Posterior vena cava (tissue), 2 donors: ENCODE results near the gene CSN3. TPM values are rescaled to one million over a fixed set of nuclear protein-coding genes. Genes with fewer than 3 reads are reported as not detected.
"Not testable (repeated sequence)": the region's sequence is repeated elsewhere in the genome, so short reads cannot be mapped to it uniquely, and the experiment has no call there.

Experiments used
- DNase-seq: peaks from one replicate; pipeline ENCODE4 v3.0.0-alpha.2; 2020; ENCODE audit warnings: low spot score
- intact Hi-C, 2 donors: fragments of 100-400 bp; cut with DNase I; formaldehyde crosslinking; loops; one replicate each; pipeline versions ENCODE4 v1.14.1 to v1.14.2; 2022 to 2023
- long read RNA-seq, 2 donors: library from polyadenylated mRNA; unstranded; transcript quantifications; one replicate each; pipeline ENCODE4 v2.0.0, GENCODE V29; 2020 to 2021
- total RNA-seq, 2 donors: library from RNA; stranded (reverse); fragmentation: NEBNext Ultra II Directional; extraction: Animal tissue kit (Norgen Biotek cat#: 25700); gene quantifications; one replicate each; pipeline ENCODE4 v1.2.1, GENCODE V29; 2021
- donor health status: DM: yes; HTN: yes; CAD: no.
- donor health status: DM: yes; HTN: yes; CAD: no.

The CSN3 gene
- not detected for total RNA-seq
- long read RNA-seq, donor 1 = 0 reads
- long read RNA-seq, donor 2 = 0 reads

- not testable (repeated sequence) for DNase-seq
- intact Hi-C loops = loop anchor here in 1 of 2 donors (1.0 to 10.0 kb wide), 2 partner anchors 15 to 1173 kb away; no protein-coding TSS in a partner anchor
Measured at GRCh38 chr4:70242297-70242696, at the start of gene CSN3. CSN3 (plus strand) TSS chr4:70242597; CDS start chr4:70244820, 2,223 bp downstream.

DNA sequence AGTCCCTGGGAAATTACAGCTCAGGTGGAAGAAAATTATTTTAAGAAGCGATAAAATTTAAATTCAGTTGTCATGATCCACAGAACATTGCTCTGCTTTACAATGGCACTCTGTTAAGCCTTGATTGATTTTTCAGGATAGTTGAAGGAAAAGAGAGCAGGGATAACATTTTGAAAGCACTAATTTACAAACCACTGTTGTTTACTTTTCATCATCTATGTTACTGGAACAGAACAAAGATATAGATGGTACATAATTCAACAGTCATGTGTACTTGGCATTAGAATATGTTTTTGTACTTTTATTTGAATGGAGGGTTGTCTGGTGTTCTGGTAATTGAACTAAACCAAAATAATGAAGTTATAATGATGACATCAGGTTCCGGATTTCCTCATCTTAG, 49.5 kb upstream of the CSN3 start:
- intact Hi-C loops = no loop called here
- no peak for DNase-seq

DNA sequence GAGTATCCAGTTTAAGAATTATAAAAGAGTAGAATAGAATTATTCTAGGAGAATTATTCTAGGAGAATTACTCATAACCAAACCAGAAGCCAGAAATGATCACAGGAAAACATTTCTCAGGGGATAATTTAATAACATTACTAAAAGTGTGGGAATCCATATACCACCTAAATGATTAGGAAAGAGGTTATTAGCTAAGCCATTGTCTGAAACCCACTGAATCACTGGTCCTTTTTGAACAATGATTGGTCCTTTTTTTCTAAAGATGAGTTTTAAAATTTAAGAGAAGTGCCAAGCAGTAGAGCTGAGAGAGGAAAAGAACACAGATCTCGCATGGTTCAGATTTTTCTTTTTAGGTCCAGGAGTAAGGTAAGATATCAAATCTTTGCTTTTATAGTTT, 47.0 kb upstream of the CSN3 start, which contains the start of gene ODAM:
ODAM (plus strand) TSS at position 301 of the 400 bp plus-strand sequence. CDS start 819 bp downstream, outside the sequence.
- intact Hi-C loops = no loop called here
- DNase-seq = no peak

- intact Hi-C loops = no loop called here
- DNase-seq = no peak
Measured at GRCh38 chr4:70196857-70197256, 45.5 kb upstream of the CSN3 start.

DNA sequence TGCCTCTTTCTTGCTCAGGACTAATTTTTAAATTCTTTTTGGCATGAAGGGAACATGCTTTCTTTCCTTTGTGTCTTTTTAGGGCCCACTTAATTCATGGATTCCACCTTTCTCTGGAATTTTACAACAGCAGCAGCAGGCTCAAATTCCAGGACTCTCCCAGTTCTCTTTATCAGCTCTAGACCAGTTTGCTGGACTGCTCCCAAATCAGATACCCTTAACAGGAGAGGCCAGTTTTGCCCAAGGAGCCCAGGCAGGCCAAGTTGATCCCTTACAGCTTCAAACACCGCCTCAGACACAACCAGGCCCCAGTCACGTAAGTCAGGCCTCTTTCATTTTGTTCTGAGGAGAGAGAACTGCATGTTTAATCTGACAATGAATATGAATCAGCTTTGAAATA, 44.6 kb upstream of the CSN3 start:
- intact Hi-C loops = no loop called here
- no peak for DNase-seq

GRCh38 chr4:70203601-70204000, 38.8 kb upstream of the CSN3 start:
- intact Hi-C loops = no loop called here
- no peak for DNase-seq

GRCh38 chr4:70212752-70213151, 29.6 kb upstream of the CSN3 start:
- intact Hi-C loops, DNase-seq: not testable (repeated sequence)

GRCh38 chr4:70216109-70216508, 26.3 kb upstream of the CSN3 start:
- DNase-seq, intact Hi-C loops: not testable (repeated sequence)

DNA sequence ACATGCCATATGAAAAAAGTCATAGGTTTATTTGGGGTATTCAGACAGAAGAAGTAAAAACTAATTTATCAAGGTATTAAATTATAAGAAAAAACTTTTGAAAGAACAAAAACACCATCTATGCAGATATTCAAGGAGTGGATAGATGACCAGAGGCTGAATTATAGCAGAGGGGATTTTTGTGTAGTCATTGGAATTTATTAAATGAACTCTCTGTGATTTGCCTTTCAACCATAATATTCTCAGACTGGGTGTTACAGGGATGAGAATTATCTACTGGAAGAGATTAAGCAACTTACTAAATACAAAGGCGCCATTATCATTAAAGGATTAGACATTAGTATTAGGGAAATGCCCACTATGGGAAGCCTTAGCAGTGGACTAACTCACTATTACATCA, 25.8 kb upstream of the CSN3 start:
- DNase-seq, intact Hi-C loops: not testable (repeated sequence)

GRCh38 chr4:70221389-70221788, 21.0 kb upstream of the CSN3 start:
- intact Hi-C loops, DNase-seq: not testable (repeated sequence)

DNA sequence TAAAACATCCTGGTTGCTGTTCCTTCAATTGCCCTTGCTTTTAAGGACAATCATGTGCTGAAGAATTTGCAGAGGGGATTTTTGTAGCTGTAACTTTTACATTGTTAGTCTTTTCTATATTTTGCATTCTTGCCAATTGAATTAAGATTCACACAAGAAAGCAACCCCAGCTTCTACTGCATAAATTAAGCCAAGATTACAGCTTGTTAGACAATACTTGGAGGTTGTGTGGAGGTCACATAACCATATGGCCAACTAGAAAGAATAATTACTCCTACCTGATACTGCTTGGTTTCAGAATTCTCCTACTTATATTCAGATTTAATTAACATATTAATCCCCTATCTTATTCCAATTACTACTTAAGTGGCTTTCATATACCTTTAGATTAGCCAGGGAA, 20.6 kb upstream of the CSN3 start:
- intact Hi-C loops = not testable (repeated sequence)

GRCh38 chr4:70225824-70226223, 16.6 kb upstream of the CSN3 start, which contains the start of gene FDCSP:
FDCSP (plus strand) TSS chr4:70226124; CDS start chr4:70231195, 5,071 bp downstream.
- no peak for DNase-seq
- intact Hi-C loops = no loop called here

More for the DNA sequence above, 20.6 kb upstream of the CSN3 start:
- DNase-seq = not testable (repeated sequence)

DNA sequence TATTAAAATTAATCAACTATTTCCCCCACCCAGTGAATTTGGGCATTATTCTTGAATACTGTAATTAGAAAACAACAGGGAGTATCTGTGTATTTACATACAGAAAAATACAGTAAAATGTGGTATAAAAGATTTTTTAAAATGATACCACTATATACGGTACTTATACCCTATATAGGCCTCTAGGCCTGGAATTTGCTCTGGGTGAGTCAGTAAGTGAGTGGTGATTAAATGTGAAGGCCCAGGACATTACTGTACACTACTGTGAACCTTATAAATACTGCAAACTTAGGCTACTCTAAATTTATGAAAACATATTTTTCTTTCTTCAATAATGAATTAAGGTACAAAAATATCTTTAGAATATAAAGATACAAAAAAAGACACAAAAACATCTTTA, 6.3 kb upstream of the CSN3 start:
- intact Hi-C loops = no loop called here
- no peak for DNase-seq

DNA sequence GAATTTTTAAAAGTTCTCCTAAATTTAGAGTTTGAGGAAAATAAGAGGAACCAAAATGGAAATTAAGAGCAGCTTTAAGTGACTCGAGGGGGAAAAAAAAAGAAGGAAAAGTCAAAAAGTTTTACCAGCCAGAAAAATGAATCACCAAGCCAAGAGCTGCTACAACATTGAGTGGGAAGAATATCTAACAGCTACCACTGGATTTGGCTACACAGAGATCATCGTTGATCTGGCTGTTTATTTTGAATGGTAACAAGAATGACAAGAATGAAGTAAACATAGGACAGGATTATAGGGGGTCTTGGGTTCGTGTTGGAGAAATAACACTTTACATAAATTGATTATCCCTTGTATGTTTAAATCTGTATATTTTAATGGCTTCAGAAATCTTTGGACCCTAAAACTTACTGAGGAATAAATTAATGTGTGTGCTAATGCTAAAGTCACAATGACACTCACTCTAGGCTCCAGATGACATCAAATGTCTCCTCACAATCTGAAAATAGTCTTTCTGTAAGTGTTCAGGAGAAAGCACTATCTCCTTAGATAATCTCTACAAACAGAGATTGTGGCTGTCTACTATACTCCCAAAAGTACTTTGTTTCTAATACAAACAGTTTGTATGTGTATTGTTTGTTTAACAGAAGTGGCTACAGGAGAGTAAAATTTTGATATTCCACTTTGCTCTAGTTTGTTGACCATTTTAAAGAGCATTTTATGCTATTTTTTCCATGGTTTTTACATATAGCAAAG, 3.1 kb upstream of the CSN3 start:
- no peak for DNase-seq
- intact Hi-C loops = no loop called here

DNA sequence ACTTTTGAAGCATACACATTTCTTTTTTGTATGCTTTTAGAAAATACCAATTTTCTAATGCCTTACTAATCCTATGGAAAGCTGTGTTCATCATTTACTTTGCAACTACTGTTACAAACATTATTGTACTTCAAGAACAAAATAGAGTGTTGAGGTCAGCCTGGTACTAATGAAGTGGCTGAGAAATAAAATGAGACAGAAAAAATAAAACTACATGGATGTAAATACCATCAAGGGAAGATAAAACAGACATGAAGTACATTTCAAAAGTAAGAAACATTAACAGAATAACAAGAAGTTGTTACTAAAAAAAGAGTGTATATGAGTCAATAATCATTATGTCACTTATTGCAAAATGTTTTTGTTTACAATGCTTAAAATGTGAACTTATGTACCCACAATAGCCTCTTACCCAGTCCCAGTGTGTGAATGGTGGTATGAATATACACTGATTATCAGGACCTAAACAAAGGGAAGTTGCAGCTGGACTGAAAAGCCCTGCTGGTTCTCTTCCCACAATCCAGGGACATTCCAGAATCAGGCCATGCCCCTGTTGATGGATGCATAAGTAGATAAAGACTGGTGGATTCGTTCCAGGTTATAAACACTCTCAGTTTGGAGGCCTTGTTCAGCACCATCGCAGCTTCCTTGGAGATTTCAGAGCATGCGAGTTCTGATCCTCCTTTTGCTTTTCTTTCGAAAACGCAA, 2.4 kb upstream of the CSN3 start:
- no peak for DNase-seq
- intact Hi-C loops = loop anchor here in 1 of 2 donors (10.0 kb wide), 1 partner anchor 1175 kb away; no protein-coding TSS in a partner anchor

GRCh38 chr4:70243091-70243490, 694 bp downstream of the CSN3 start:
- intact Hi-C loops = loop anchor here in 1 of 2 donors (10.0 kb wide), 1 partner anchor 1172 kb away; no protein-coding TSS in a partner anchor
- no peak for DNase-seq

DNA sequence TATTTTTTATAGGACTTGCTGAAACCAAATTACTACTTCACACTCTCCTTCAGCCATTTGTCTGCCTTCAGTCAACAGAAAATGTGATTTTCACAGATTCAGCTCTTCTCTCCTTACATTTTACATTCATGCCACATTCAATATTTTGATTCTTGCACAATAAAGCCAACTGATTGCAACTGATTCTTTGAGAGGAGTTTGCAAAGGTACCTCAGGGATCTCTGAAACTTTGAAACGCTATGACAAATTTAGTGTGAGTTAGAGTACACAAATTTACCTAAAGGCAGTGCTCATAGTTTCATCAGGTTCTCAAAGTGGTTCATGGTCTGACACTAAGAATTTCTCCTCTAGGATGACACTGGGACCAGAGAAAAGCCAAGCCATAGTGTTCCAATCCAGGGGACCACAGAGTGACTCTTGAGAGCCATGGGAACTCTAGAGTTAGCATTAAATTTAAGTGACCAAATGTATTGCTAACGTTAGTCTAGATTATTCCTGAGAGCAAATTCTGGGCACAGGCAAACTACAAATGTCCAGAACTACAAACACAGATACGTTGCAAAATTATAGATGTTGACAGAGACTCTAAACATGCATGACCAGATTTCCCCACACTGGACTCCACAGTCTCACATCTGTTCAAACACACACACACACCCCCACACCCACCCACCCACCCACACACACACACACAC, 9.0 kb downstream of the CSN3 start:
- intact Hi-C loops = no loop called here

GRCh38 chr4:70251945-70252277, 9.5 kb downstream of the CSN3 start:
- no peak for DNase-seq
- intact Hi-C loops = no loop called here

More for the DNA sequence above, 9.0 kb downstream of the CSN3 start:
- DNase-seq = no peak

DNA sequence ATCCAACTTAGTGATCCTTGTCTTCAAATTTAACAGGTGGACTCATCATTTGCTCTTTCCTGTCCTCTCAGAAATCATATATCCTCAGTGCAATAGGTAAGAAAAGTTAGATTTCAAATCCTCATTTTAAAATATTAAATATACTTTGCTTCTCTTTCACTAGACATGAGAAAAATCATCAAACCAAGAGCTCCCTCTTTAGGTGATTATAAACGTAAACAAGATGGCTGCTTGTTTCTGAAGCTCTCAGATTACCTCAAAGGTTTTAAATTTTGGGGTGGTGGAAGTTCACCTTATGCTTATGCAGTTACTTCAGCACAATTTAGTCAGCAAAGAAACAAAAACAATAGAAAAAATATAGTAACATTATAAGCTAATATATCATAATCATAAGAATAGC, 27.3 kb downstream of the CSN3 start:
- intact Hi-C loops = no loop called here
- no peak for DNase-seq

DNA sequence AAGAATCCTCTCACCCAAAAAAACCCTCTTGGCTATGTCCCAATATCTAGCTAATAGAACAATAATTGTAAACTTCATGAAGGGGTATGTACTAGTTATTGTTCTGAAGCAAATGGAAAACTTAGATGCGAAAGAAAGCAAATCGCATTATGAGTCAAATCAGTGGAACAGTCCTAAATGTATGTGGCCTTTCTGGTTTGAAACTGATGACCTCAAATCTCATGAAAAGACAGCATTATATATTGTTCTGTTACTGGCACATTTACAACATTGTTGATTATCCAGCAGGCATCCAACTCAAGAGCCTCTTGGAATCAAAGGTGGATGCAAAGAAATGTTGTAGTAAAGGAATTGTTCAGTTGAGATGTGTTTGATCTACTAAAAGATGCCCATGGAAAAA, 34.7 kb downstream of the CSN3 start:
- intact Hi-C loops = no loop called here
- DNase-seq = no peak
